ENCODE results near the gene C19orf47.

C19orf47 gene

DNA sequence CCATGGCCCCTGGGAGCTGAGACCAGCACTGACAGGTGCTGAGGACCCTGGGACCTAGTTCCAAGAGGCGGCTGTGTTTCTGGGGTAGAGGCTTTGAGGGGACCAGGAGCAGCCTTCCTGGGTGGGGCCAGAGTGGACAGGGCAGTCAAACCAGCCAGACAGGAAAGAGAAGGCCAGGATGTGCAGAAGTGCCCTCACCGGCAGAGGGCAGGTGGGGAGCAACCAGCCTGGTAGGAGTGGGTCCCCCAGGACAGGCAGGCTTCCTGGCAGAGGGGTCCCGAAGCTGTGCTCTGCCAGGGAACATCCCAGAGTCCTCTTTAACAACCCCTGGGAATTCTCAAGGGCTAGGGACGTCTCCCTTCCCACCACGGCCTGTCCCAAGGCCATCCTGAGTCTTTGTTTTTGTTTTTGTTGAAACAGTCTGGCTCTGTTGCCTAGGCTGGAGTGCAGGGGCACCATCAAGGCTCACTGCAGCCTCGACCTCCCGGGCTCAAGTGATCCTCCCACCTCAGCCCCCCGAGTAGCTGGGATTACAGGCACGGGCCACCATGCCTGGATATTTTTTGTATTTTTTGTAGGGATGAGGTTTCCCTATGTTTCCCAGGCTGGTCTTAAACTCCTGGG is 44.8 kb upstream of the C19orf47 start:
- no peak overlapping the region for H3K4me3 ChIP-seq (ENCODE audit: low read length, poor library complexity, severe bottlenecking)
- no peaks in the 10 kb centered on the region for H3K9me3 ChIP-seq (ENCODE audit: insufficient read depth, low read depth, low read length)
- H3K4me2 ChIP-seq (ENCODE audit: low read depth, low read length, poor library complexity, severe bottlenecking) = no peak overlapping the region
- H4K20me1 ChIP-seq (ENCODE audit: insufficient read depth, low read length, poor library complexity, severe bottlenecking) = no peaks in the 10 kb centered on the region
- no peak overlapping the region for H2AFZ ChIP-seq (ENCODE audit: low read length)
- no peaks in the 10 kb centered on the region for H3K79me2 ChIP-seq (ENCODE audit: insufficient read depth, low read length)
- no peak overlapping the region for H3K9ac ChIP-seq (ENCODE audit: low read depth, low read length, poor library complexity, severe bottlenecking)
- no peaks in the 10 kb centered on the region for H3K27me3 ChIP-seq (ENCODE audit: insufficient read depth, low read length, poor library complexity, severe bottlenecking)
- no peaks in the 10 kb centered on the region for H3F3A ChIP-seq (ENCODE audit: low read depth)
- no peaks in the 10 kb centered on the region for H3K9me2 ChIP-seq (replicated peaks; ENCODE audit: low read depth, low read length)
- no peak for TF ChIP-seq EZH2phosphoT487 (IDR thresholded peaks at IDR 0.05; ENCODE audit: borderline replicate concordance)
- TF ChIP-seq, protein P1, sequence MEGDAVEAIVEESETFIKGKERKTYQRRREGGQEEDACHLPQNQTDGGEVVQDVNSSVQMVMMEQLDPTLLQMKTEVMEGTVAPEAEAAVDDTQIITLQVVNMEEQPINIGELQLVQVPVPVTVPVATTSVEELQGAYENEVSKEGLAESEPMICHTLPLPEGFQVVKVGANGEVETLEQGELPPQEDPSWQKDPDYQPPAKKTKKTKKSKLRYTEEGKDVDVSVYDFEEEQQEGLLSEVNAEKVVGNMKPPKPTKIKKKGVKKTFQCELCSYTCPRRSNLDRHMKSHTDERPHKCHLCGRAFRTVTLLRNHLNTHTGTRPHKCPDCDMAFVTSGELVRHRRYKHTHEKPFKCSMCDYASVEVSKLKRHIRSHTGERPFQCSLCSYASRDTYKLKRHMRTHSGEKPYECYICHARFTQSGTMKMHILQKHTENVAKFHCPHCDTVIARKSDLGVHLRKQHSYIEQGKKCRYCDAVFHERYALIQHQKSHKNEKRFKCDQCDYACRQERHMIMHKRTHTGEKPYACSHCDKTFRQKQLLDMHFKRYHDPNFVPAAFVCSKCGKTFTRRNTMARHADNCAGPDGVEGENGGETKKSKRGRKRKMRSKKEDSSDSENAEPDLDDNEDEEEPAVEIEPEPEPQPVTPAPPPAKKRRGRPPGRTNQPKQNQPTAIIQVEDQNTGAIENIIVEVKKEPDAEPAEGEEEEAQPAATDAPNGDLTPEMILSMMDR (conservative IDR thresholded peaks at IDR 0.05; ENCODE audit: low read length) = peak; percentile 40
- no peaks in the 10 kb centered on the region for H3K4me1 ChIP-seq (ENCODE audit: insufficient read depth, low read length, poor library complexity, severe bottlenecking)
- H3K36me3 ChIP-seq (ENCODE audit: insufficient read depth, low read length) = no peaks in the 10 kb centered on the region

DNA sequence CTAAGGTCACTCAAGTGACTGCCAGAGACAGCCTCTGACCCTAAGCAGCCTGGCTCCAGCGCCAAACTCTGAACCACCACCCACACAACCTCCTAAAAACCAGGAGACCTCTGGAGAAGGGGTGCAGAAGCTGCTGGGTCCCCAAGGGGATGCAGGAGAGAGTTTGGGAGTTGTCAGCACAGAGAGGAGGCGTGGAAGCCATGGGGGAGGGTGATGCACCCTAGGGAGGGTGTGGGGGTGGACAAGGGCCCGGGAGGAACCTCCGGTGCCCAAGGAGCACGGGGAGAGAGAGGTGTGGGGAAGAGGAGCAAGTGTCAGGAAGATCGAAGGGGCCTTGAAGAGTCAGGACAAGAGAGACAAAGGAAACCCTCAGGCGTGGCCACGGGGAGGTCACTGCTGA is 43.9 kb upstream of the C19orf47 start:
- Histone ChIP-seq H3K4me2 (ENCODE audit: low read depth, low read length, poor library complexity, severe bottlenecking) (no peak overlapping the region), H3K4me3 (ENCODE audit: low read length, poor library complexity, severe bottlenecking) (no peak overlapping the region), H3K36me3 (ENCODE audit: insufficient read depth, low read length) (no peaks in the 10 kb centered on the region), H2AFZ (ENCODE audit: low read length) (no peak overlapping the region), H3K9ac (ENCODE audit: low read depth, low read length, poor library complexity, severe bottlenecking) (no peak overlapping the region), H3K4me1 (ENCODE audit: insufficient read depth, low read length, poor library complexity, severe bottlenecking) (no peaks in the 10 kb centered on the region), H3K79me2 (ENCODE audit: insufficient read depth, low read length) (no peaks in the 10 kb centered on the region), H3K9me2 (replicated peaks; ENCODE audit: low read depth, low read length) (no peaks in the 10 kb centered on the region), H3K9me3 (ENCODE audit: insufficient read depth, low read depth, low read length) (no peaks in the 10 kb centered on the region), H3K27me3 (ENCODE audit: insufficient read depth, low read length, poor library complexity, severe bottlenecking) (no peaks in the 10 kb centered on the region), H4K20me1 (ENCODE audit: insufficient read depth, low read length, poor library complexity, severe bottlenecking) (no peaks in the 10 kb centered on the region), H3F3A (ENCODE audit: low read depth) (no peaks in the 10 kb centered on the region)
- no peak for TF ChIP-seq EZH2phosphoT487 (IDR thresholded peaks at IDR 0.05; ENCODE audit: borderline replicate concordance)
- TF ChIP-seq, protein P1 (conservative IDR thresholded peaks at IDR 0.05; ENCODE audit: low read length) = no peak

DNA sequence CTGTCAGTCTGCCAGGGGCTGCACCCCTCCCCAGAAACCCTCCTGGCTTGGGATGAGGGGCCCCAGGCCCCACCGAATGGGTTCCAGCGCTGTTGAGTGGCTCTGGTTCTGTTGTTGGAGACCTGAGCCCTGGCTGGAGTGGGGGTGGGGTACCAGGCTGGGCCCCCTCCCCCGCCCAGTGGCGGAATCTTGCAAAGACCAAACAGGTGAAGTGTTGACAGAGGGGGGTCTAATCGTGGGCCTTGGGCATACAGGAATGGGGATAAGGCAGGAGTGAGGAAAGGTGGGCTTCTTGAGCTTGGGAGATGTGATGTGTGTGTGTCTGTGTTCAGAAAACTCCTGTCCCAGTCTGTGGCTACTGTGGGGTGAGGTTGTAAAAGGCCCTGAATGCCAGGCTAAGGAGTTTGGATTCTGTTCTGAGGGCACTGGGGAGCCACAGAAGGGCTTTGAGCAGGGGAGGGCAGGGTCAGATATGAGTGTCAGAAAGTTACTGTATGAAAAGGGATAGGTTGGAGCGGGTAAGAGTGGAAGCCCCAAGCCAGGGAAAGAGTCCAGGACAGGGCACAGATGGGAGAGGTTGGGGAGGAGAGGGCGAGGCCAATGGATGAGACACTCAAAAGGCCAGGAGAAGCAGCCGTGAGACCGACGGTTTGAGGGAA is 42.0 kb upstream of the C19orf47 start, which contains the start of gene HIPK4:
Gene HIPK4, minus strand, starts transcription at position 98 of the 659 bp plus-strand sequence. CDS start 279 bp downstream, outside the sequence.
- H3K4me2 ChIP-seq (ENCODE audit: low read depth, low read length, poor library complexity, severe bottlenecking) = no peak within 1 kb of the TSS
- no peaks in the 10 kb centered on the region for H3K36me3 ChIP-seq (ENCODE audit: insufficient read depth, low read length)
- no peaks in the 10 kb centered on the region for H3F3A ChIP-seq (ENCODE audit: low read depth)
- H2AFZ ChIP-seq (ENCODE audit: low read length) = no peak within 1 kb of the TSS
- no peak within 1 kb of the TSS for H3K4me3 ChIP-seq (ENCODE audit: low read length, poor library complexity, severe bottlenecking)
- TF ChIP-seq, protein P1 (conservative IDR thresholded peaks at IDR 0.05; ENCODE audit: low read length) = no peak
- TF ChIP-seq EZH2phosphoT487 (IDR thresholded peaks at IDR 0.05; ENCODE audit: borderline replicate concordance) = no peak
- no peaks in the 10 kb centered on the region for H4K20me1 ChIP-seq (ENCODE audit: insufficient read depth, low read length, poor library complexity, severe bottlenecking)
- no peaks in the 10 kb centered on the region for H3K27me3 ChIP-seq (ENCODE audit: insufficient read depth, low read length, poor library complexity, severe bottlenecking)
- H3K9ac ChIP-seq (ENCODE audit: low read depth, low read length, poor library complexity, severe bottlenecking) = no peak within 1 kb of the TSS
- no peaks in the 10 kb centered on the region for H3K9me3 ChIP-seq (ENCODE audit: insufficient read depth, low read depth, low read length)
- H3K79me2 ChIP-seq (ENCODE audit: insufficient read depth, low read length) = no peaks in the 10 kb centered on the region
- no peaks in the 10 kb centered on the region for H3K9me2 ChIP-seq (replicated peaks; ENCODE audit: low read depth, low read length)
- no peaks in the 10 kb centered on the region for H3K4me1 ChIP-seq (ENCODE audit: insufficient read depth, low read length, poor library complexity, severe bottlenecking)

All from Loucy (cell line).